Activated CD8-positive, alpha-beta T cell treated with anti-CD3 and anti-CD28 coated beads for 36 hours (primary cell): ENCODE measurements around the gene PLAC1. TPM values are rescaled to one million over a fixed set of nuclear protein-coding genes. Genes with fewer than 3 reads are reported as not detected.

Source experiments
- ATAC-seq: fragments of 200-7000 bp; cut with Tn5 transposase; one replicate; pipeline ENCODE4 v1.10.0; 2021; ENCODE audit warnings: mild to moderate bottlenecking, moderate library complexity
- CTCF ChIA-PET: fragments of 350-600 bp; sonication (Branson Sonifier 250); formaldehyde crosslinking; loops from one replicate; lab custom pipeline; 2021; ENCODE audit warnings: antibody characterized with exemption; lab: Charles Lee
- POLR2A ChIA-PET: fragments of 350-600 bp; sonication (Branson Sonifier 250); formaldehyde crosslinking; loops from one replicate; lab custom pipeline; 2021; ENCODE audit warnings: antibody characterized with exemption; lab: Charles Lee
- DNase-seq: peaks from one replicate; pipeline ENCODE4 v3.0.0-alpha.2; 2020
- H3K27ac Mint-ChIP-seq: one replicate; pipeline ENCODE4 v1.8.0; 2021; ENCODE audit warnings: mild to moderate bottlenecking, mixed read lengths
- H3K27me3 Mint-ChIP-seq: one replicate; pipeline ENCODE4 v1.8.0; 2021; ENCODE audit warnings: mixed read lengths
- H3K36me3 Mint-ChIP-seq: one replicate; pipeline ENCODE4 v1.8.0; 2021; ENCODE audit warnings: low read depth, mixed read lengths
- H3K4me1 Mint-ChIP-seq: one replicate; pipeline ENCODE4 v1.8.0; 2021; ENCODE audit warnings: low read depth, mixed read lengths
- H3K4me3 Mint-ChIP-seq: one replicate; pipeline ENCODE4 v1.8.0; 2021; ENCODE audit warnings: mild to moderate bottlenecking, moderate library complexity, mixed read lengths
- H3K9me3 Mint-ChIP-seq: one replicate; pipeline ENCODE4 v1.8.0; 2021; ENCODE audit warnings: mixed read lengths
- intact Hi-C: fragments of 100-400 bp; cut with micrococcal nuclease; formaldehyde crosslinking; loops from one replicate; pipeline ENCODE4 v1.10.0; 2022
- total RNA-seq, 2 experiments: library from RNA; stranded (reverse); gene quantifications; one replicate each; pipeline ENCODE4 v1.2.3, GENCODE V29; 2021
- TF ChIP-seq, protein P1 (sequence below): fragments of 200-600 bp; IDR thresholded peaks from one replicate; pipeline ENCODE4 v1.8.0; 2022; ENCODE audit warnings: antibody characterized with exemption, mild to moderate bottlenecking

Gene PLAC1
- total RNA-seq, 2 experiments from 2014 or later = not detected

DNA sequence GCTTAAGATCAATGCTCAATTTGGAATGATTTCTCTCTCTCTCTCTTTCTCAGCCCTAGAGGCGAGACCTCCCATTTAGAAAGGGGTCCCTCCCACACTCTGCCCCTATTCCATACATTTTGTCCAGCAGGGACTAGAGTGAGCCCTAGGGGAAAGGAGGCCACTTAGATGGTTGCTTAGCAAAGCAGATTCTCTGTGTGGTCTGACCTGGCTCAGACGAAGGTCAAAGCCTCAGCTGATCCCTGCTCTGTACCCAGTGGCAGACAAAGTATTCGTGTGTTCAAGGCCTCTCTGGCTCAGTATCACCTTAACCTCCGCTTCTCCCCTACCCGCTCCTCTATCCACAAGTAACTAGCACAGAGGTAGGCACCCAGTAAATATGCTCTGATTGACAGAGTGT, 120.0 kb downstream of the PLAC1 start:
- intact Hi-C loops = no loop called here
- H3K27ac Mint-ChIP-seq = no peak overlapping the region
- POLR2A ChIA-PET = no interaction called here
- CTCF ChIA-PET = no interaction called here
- TF ChIP-seq, protein P1, sequence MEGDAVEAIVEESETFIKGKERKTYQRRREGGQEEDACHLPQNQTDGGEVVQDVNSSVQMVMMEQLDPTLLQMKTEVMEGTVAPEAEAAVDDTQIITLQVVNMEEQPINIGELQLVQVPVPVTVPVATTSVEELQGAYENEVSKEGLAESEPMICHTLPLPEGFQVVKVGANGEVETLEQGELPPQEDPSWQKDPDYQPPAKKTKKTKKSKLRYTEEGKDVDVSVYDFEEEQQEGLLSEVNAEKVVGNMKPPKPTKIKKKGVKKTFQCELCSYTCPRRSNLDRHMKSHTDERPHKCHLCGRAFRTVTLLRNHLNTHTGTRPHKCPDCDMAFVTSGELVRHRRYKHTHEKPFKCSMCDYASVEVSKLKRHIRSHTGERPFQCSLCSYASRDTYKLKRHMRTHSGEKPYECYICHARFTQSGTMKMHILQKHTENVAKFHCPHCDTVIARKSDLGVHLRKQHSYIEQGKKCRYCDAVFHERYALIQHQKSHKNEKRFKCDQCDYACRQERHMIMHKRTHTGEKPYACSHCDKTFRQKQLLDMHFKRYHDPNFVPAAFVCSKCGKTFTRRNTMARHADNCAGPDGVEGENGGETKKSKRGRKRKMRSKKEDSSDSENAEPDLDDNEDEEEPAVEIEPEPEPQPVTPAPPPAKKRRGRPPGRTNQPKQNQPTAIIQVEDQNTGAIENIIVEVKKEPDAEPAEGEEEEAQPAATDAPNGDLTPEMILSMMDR = no peak
- H3K27me3 Mint-ChIP-seq = no peaks in the 10 kb centered on the region
- H3K9me3 Mint-ChIP-seq = no peaks in the 10 kb centered on the region
- H3K4me3 Mint-ChIP-seq = no peak overlapping the region
- H3K36me3 Mint-ChIP-seq = no peaks in the 10 kb centered on the region
- H3K4me1 Mint-ChIP-seq = peaks cover 5% of the 10 kb centered on the region
- DNase-seq (no peak), ATAC-seq (no peak)

DNA sequence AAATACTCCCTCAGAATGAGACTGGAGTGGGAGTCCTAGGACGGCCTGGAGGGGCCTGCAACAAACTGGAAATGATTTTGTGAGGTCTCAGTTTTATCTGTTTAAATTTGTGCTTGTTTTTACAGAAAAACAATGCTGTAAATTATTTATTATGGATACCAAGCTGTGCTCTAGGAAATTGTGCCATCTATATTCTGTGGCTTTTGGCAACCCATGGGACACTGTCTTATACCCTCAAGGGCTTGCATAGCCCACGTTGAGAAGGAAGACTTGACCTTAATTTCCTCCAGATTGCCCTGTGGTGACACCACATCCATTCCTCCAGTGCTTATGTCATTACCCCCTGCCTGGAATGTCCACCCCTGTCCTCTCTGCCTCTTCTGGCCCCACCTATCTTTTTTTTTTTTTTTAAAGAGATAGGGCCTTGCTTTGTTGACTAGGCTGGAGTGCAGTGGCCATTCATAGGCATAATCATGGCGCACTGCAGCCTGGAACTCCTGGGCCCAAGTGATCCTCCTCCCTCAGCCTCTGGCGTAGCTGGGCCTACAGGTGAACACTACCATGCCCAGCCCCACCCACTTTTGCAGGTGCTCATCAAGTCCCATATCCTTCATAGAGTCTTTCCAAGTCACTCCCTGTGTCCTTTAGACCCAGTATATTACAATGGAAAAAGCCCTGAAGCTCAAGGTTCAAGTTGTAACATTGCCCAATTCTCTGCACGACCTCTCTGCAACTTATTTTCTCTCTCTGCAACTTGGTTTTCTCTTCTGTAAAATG, 120.9 kb downstream of the PLAC1 start:
- no peak for ATAC-seq
- Mint-ChIP-seq H3K36me3 (no peaks in the 10 kb centered on the region), H3K9me3 (no peaks in the 10 kb centered on the region), H3K4me3 (no peak overlapping the region), H3K27me3 (no peaks in the 10 kb centered on the region), H3K4me1 (peaks cover 1% of the 10 kb centered on the region), H3K27ac (no peak overlapping the region)
- POLR2A ChIA-PET = no interaction called here
- TF ChIP-seq, protein P1 = no peak
- intact Hi-C loops = no loop called here
- no peak for DNase-seq
- CTCF ChIA-PET = no interaction called here

DNA sequence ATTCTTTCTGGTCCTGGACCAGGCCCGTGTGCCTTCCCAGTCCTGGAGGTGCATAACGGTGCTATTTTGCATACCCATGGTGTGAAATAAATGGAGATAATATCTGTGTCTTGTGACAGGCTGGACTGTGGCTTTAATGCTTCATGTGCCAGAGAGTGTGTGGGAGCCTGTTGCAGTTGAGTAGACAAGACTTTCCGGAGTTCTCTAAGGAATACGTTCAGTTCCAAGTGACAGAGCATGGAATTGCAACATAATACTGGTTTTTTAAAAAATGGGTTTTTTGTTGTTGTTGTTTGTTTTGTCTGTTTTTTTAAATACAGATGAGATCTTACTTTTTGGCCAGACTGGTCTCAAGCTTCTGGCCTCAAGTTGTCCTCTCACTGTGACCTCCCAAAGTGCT, 124.3 kb downstream of the PLAC1 start:
- POLR2A ChIA-PET = no interaction called here
- no peaks in the 10 kb centered on the region for H3K36me3 Mint-ChIP-seq
- H3K4me1 Mint-ChIP-seq = no peaks in the 10 kb centered on the region
- H3K27me3 Mint-ChIP-seq = no peaks in the 10 kb centered on the region
- TF ChIP-seq, protein P1 = no peak
- ATAC-seq (no peak), DNase-seq (no peak)
- no peaks in the 10 kb centered on the region for H3K9me3 Mint-ChIP-seq
- CTCF ChIA-PET = no interaction called here
- intact Hi-C loops = no loop called here
- H3K4me3 Mint-ChIP-seq = no peak overlapping the region
- no peak overlapping the region for H3K27ac Mint-ChIP-seq

DNA sequence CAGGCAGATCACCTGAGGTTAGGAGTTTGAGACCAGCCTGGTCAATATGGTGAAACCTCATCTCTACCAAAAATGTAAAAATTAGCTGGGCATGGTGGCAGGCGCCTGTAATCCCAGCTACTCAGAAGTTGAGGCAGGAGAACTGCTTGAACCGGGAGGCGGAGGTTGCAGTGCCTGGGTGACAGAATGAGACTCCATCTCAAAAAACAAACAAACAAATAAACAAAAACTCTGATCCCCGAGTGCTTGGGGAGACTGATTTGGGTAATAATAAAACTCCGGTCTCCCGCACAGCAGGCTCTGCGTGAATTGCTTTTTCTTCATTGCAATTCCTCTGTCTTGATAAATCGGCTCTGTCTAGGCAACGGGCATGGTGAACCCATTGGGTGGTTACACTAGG, 124.9 kb downstream of the PLAC1 start:
- Mint-ChIP-seq H3K27ac (no peak overlapping the region), H3K36me3 (no peaks in the 10 kb centered on the region), H3K9me3 (no peaks in the 10 kb centered on the region), H3K4me1 (no peaks in the 10 kb centered on the region), H3K4me3 (no peak overlapping the region), H3K27me3 (no peaks in the 10 kb centered on the region)
- ChIA-PET POLR2A (no interaction called here), CTCF (no interaction called here)
- intact Hi-C loops = no loop called here
- TF ChIP-seq, protein P1 = no peak
- DNase-seq = no peak
- ATAC-seq = no peak

DNA sequence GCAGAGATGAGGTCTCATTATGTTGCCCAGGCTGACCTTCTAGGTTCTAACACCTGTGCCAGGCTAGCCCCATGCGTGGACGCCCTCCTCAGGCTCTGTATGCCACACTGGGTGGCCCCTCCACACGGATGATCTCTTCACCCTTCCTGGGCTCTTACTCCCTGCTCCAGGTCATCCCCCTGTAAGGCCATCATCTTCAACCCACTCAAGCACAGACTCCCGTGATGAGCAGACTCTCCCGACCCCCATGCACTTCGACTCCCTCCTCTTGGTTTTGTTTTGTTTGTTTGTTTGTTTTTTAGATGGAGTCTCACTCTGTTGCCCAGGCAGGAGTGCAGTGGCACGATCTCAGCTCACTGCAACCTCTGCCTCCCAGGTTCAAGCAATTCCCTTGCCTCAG, 127.4 kb downstream of the PLAC1 start:
- Mint-ChIP-seq H3K27me3 (no peaks in the 10 kb centered on the region), H3K27ac (no peak overlapping the region), H3K9me3 (no peaks in the 10 kb centered on the region), H3K4me1 (no peaks in the 10 kb centered on the region), H3K36me3 (no peaks in the 10 kb centered on the region), H3K4me3 (no peak overlapping the region)
- DNase-seq (no peak), ATAC-seq (no peak)
- ChIA-PET POLR2A (no interaction called here), CTCF (no interaction called here)
- TF ChIP-seq, protein P1 = no peak
- intact Hi-C loops = no loop called here
